ENCODE results near the gene DDIT3.
"Not testable (repeated sequence)": the region's sequence is repeated elsewhere in the genome, so short reads cannot be mapped to it uniquely, and the experiment has no call there.

Gene DDIT3

DNA sequence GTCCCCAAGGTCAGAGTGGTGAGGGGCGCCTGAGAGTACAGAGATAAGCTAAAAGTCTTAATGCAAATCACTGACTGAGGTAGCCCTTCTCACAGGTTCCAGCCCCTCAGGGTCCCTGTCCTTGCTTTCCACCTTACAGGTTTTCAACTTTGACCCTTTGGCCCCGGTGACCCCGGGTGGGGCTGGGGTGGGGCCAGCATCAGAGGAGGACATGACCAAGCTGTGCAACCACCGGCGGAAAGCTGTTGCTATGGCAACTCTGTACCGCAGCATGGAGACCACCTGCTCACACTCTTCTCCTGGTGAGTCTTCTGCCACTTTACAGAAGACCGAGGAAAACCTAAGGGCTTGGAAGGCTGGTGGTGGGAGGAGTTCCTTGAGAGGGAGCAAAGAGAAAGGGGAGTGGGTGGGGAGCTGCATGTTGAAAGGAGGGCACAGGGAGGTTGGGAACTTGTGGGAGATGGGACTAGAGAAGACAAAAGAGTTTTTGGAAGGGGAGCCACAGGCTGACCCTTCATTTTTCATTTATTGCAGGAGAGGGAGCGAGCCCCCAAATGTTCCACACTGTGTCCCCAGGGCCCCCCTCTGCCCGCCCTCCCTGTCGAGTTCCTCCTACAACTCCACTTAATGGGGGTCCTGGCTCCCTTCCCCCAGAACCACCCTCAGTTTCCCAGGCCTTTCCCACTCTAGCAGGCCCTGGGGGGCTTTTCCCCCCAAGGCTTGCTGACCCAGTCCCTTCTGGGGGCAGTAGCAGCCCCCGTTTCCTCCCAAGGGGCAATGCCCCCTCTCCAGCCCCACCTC lies 4.7 kb upstream of the DDIT3 start:
- DNase-seq = no peak

DNA sequence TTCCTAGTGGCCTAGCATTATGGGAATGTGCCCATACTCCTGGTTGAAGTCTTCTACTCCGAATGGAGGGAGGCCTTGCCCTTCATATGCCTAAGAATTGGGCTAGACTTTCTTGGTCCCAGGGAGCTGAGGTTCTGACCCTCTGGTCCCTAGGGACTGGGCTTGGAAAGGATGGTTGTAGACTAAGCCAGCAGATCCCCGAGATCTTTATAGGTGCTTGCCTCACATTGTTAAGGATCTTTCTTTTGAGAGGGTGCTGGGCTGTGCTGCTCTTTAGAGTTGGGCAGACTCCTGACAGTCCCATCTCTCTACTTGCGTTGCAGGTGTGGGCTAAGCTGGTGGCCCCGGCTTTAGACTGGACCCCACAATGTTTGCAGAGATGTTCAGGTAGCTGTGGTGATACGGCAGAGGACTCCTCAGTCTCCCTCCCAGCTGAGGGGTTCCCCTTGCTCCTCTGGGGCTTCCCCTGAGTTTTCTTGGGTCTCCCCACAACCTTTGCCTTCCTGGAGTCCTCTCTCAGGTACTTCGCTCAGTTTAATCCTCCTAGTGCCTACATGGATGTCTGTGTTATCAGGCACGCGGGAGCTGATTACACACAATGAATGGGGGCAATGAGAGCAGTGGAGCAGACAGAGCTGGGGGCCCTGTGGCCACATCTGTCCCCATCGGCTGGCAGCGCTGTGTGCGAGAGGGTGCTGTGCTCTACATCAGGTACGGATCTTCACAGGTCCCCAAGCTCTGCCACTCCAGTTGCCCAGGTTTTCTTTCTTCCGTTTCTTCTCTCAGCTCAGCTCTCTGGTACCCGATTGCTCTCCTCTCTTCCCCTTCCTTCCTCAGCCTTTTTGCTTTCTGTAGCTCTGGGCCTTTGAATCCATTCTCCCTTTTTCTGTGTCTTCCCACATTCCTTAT lies 3.6 kb upstream of the DDIT3 start:
- no peak for DNase-seq

DNA sequence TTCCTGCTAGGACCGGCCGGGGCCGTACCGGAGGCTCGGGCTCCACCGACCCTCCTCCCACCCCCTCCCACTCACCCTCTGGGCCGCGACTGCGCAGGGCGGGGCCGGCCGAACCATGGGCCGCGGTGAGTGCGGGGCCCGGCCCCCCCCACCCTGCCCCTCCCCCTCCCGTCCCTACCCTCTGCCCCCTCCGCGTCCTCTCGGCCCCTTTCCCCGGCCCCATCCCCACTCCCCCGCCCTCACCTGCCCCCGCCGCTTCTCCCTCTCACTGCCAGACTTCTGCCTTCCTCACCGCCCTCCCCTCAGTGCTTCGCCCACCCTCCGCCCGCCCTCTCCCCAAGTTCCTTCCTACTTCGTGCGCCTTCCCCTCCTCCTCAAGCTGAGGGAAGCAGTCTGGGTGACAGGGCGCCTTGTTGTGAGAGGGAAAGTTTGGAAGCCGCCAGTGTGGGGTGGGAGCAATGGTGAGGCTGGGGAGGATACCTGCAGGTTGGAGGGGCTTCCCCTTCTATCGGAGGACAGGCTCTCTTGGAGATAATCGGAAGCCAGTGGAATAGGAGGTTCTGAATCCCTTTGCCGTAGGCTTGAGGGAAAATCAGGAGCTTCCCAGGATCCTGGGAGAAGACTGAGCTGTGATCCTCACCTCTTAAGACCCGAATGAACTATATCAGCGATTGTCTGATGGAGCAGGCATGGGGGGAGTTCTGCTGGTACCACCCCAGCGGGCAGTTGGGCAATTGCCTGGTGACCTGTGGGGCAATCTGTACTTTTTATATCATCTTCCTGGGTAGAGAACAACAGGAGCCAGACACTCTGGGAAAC lies 2.8 kb upstream of the DDIT3 start:
- peak; percentile 81 to 82 for DNase-seq

DNA sequence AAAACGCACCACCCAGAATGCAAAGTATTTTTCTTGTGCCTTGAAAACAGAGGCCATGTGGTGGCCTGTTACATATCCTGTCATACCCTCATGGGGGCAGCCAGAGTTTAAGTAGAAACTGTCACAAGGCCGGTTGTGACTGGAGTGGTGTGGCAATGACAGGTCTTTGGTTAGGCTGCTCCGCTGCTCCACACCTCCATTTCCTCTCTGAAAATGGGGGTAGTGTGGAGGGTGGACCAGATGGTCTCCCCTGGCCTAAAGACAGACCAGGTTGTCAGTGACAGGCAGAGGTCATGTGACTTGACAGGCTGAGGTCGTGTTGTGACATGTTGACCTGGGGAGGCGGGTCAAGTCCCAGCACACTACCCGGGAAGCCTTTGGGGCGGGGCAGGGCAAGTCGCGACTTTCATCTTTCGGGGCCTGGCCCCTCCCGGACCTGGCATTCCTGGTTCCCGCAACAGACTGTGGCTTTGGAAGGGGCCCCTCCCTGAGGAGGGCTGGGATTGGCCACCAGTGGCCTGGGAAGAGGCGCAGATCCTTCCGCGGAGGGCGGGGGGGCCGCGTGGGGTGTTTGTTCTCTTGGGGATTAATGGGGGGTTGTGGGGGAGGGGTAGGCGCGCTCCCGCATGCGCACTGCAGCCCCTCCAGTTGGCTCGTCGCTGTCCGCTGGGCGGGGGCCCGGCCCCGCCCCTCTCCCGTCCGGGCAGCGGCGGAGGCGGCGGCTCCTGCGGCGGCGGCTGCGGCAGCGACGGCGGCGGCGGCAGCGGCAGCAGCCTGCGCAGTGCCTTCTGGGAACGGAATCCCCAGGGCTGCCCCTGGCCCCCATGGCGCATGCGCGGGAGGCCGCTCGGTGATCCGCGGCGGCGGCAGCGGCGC lies 1.9 kb upstream of the DDIT3 start, which contains the start of gene MBD6:
MBD6 (plus strand) TSS at position 814 of the 876 bp plus-strand sequence. CDS start 1,480 bp downstream, outside the sequence.
- DNase-seq = peak; percentile 80 to 84

DNA sequence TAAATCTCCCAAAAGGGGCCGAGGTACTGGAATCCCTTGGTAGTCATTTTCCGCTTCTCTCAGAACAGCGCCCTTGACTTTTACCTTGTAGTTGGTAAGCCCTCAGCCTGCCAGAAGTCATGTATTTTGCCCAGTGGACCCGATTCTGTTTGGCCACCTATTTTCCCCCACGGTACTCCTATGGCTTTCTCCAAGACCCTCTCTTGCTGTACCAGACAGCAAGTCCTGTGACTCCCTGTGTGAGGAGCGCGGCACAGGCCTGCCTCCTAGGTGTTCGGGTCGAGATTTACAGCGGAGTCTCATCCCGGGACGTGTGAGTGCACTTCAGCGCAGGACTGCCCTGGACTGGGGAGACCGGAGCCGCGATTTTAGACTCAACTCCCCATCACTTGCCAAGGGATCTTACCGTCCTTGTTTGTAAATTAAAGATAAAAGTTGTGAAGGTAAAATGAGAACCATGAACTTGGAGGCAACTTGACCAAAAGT lies 1.3 kb upstream of the DDIT3 start:
- DNase-seq = no peak

DNA sequence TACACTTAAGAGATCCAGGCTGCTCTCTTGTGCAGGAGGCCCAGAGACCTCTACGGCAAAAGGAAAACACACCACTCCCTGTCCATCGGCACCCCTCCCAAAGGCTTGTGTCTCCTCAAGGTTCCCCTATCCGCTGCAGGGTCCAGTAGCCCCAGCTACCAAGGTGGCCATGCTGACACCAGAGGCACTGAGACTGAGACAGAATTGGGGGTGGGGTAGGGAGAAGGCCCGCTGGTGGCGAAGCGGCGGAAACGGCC lies 590 bp downstream of the DDIT3 start:
- DNase-seq = peak in 1 of 2 experiments; percentile 24

DNA sequence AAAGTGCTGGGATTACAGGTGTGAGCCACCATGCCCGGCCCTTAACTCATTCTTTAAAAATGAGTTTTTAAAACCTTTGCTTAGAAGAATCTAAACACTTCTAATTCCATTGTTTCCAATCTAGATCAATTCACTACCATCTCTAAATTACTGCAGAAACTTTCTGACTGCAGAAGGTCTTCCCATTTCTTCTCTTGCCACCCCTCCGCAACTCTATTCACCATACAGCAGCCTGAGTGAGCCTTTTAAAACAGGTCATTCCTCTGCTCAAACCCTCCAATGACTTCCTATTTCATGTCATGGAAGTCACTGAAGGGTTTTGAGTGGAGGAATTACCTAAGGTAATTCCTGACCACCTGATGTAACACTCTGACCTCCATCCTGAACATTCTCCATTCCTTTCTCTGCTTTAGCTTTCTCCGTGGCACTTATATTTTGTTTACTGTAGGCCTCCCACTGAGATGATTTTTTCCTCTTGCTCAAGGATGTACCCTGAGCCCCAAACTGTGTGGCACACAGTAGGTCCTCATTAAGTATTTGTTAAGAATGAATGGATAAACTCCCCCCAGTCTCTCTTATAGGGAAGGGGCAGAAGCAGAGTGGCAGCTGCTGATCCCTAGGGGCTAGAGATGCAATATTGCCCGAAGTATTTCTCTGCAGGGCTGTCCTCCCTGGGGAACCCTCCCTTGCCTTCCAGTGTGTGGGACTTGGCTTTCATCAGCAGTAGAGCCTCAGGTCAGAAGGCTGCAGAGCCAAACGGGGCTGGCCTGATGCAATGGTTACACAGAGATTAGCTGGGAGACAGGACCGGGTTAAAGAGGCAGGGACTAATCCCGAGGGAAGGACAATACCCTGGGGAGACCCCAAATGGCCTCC lies 1.2 kb downstream of the DDIT3 start:
- no peak for DNase-seq

DNA sequence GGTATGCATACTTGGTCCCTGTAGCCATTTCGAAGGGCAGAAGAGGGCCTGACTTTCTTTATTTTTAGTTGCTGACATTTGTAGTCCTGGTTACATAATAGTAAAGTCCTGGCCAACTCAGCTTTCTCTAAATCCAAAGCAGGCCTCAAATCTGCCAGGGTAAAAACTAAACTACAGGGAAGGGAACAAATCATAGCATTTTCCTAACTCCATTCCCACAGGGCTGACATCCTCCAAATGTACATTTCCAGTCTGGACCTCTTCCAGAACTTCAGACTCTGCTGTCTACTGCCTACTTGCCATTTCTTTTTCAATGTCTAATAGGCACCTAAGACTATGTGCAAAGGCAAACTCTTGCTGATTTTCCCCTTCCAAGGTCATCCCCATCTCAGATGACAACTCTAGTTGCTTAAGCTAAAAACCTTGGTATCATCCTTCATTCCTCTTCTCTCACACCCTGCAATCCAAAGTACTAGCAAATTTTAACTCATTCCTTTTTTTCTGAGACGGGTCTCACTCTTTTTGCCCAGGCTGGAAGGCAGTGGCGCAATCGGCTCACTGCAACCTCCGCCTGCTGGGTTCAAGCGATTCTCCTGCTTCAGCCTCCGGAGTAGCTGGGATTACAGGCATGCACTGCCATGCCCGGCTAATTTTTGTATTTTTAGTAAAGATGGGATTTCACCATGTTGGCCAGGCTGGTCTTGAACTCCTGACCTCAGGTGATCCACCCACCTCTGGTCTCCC lies 2.0 kb downstream of the DDIT3 start:
- no peak for DNase-seq

DNA sequence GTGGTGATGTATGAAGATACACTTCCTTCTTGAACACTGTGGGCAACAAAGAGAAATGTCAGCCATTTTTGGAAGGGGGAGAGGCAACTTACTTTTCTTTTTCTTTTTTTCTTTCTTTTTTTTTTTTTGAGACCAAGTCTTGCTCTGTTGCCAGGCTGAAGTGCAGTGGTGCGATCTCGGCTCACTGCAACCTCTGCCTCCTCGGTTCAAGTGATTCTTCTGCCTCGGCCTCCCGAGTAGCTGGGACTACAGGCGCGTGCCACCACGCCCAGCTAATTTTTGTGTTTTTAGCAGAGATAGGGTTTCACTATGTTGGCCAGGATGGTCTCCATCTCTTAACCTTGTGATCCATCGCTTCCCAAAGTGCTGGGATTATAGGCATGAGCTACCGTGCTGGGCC lies 2.6 kb downstream of the DDIT3 start:
- not testable (repeated sequence) for DNase-seq

DNA sequence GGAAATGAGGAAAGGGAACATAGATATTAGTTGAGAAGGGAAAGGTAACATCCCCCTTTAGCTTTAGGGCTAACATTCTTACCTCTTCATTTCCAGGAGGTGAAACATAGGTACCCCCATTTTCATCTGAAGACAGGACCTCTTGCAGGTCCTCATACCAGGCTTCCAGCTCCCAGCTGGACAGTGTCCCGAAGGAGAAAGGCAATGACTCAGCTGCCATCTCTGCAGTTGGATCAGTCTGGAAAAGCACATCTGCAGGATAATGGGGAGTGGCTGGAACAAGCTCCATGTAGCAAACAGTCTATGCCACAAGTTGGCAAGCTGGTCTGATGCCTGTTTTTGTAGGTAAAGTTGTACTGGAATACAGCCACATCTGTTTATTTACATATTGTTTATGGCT lies 3.1 kb downstream of the DDIT3 start:
- DNase-seq = no peak

DNA sequence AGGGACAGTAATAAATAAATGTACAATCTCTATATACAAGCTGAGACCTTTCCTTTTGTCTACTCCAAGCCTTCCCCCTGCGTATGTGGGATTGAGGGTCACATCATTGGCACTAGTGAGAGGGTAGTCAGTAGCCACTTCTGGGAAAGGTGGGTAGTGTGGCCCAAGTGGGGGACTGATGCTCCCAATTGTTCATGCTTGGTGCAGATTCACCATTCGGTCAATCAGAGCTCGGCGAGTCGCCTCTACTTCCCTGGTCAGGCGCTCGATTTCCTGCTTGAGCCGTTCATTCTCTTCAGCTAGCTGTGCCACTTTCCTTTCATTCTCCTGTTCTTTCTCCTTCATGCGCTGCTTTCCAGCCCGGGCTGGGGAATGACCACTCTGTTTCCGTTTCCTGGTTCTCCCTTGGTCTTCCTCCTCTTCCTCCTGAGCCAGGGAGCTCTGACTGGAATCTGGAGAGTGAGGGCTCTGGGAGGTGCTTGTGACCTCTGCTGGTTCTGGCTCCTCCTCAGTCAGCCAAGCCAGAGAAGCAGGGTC lies 3.6 kb downstream of the DDIT3 start:
- DNase-seq = no peak

DNA sequence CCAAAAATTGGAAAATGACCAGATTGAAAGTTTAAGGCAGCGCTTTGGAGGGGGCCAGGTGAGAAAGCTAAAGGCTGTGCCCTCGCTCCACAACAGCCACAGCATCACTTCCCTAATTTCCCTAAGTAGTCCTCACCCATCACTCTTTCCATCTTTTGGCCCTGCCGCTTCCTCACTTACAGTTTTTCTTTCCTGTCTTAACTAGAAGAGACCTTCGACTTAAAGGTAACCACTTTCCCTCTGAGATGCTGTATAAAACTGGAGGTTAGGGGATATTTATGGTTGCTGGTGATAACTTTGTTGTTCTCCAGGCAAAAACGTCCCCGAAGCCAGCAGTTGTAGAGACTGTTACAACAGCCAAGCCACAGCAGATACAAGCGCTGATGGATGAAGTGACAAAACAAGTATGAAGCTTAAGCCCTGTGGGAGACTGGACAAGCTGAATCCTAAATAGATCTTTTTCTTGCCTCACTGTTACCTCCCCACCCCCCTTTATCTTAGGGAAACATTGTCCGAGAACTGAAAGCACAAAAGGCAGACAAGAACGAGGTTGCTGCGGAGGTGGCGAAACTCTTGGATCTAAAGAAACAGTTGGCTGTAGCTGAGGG lies 4.3 kb downstream of the DDIT3 start:
- no peak for DNase-seq

DNA sequence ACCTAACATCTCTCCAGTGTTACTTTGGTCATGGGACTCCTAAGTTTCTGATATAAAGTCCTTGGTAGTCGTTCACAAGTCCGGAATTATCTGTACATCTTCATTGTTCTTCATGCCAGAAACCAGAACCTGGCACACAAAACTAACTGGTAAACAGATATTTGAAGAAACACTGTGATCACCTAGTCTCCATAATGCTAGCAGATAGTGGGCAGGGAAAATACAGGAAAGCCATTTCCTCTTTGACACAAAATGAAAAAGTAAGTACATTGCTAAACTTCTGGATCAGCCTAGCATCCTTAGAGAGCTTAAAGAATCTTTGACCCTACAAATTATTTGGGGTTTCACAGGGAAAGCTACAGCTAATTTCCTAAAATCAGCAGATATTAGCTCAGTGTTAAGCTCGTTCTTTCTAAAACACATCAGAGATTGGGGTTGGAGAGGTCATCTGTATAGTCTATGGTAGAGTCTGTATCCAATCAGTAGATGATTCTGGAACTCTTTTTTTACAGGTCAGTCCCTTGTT lies 4.8 kb downstream of the DDIT3 start:
- no peak for DNase-seq

DNA sequence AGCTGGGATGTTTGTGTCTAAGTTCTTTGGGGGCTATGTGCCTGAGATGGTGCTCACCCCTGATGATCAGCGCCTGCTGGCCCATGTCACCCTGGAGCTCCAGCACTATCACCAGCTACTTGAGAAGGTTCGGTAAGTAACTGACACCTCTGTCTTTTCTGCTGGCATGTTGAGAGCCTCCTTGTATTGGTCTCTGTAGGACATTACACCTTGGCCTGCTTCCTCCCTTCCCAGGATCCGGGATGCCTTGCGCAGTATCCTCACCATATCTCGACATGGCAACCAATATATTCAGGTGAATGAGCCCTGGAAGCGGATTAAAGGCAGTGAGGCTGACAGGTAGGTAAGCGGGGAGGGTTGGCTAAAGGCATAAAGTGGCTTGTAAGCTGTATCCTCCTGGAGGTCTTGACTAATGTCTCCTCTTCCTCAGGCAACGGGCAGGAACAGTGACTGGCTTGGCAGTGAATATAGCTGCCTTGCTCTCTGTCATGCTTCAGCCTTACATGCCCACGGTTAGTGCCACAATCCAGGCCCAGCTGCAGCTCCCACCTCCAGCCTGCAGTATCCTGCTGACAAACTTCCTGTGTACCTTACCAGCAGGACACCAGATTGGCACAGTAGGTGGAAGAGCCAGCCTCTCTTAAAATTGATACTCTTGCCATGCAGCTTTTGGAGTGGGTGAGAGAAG lies 5.5 kb downstream of the DDIT3 start:
- DNase-seq = no peak

DNA sequence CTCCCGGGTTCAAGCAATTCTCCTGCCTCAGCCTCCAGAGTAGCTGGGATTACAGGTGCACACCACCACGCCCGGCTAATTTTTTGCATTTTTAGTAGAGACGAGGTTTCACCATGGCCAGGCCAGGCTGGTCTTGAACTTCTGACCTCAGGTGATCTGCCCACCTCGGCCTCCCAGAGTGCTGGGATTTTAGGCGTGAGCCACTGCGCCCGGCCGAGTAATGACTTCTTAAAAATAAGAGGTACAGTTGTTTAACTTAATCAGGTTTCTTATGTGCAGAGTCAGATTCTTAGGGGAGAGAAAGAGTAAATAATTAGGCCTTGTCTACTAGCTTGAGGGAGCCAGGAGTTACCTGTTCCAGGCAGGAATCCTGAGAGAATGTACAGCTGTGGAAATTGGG lies 6.1 kb downstream of the DDIT3 start:
- DNase-seq = not testable (repeated sequence)

DNA sequence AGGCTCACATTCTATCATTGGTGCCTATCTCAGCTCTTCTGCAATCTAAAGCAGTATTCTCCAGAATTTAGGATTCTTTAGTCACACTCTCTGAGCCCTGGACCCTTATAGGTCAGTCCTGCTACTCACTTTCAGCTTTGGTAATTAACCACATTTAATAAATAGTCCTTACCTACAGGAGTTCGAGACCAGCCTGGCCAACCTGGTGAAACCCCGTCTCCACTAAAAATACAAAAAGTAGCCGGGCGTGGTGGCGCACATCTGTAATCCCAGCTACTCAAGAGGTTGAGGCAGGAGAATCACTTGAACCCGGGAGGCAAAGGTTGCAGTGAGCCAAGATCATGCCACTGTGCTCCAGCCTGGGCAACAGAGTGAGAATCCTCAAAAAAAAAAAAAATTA lies 6.6 kb downstream of the DDIT3 start:
- not testable (repeated sequence) for DNase-seq

DNA sequence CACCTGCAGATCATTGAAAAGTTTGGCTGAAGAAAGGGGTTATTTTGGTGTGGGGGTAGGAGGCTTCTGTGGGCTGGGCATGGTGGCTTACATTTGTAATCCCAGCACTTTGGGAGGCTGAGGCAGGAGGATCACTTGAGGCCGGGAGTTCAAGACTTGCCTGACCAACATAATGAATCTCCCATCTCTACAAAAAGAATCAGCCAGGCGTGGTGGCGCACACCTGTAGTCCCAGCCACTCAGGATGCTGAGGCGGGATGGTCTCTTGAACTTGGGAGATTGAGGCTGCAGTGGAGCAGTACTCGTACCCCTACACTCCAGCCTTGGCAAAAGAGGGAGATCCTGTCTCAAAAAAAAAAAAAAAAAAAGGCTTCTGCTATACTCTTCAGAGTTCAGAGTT lies 7.0 kb downstream of the DDIT3 start:
- DNase-seq = no peak

DNA sequence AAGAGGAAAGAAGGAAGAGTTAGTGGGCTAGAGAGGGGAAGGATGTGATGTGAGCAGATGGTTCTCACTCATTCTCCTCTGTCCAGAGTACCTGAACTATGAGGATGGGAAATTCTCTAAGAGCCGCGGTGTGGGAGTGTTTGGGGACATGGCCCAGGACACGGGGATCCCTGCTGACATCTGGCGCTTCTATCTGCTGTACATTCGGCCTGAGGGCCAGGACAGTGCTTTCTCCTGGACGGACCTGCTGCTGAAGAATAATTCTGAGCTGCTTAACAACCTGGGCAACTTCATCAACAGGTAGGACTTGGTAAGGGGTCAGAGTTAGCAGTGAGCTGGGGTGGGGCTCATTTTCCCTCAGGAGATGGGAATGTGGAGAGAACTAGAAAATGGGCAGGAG lies 7.6 kb downstream of the DDIT3 start:
- no peak for DNase-seq

Measured in Kasumi-1 (cell line).